HS-5 (cell line): ENCODE measurements around the gene ADARB1.

Experiments used
- DNase-seq: peaks from one replicate; pipeline ENCODE4 v3.0.0-alpha.2; 2012; ENCODE audit warnings: low read depth

Gene ADARB1

GRCh38 chr21:45172420-45172819 lies 98.0 kb downstream of the ADARB1 start:
- DNase-seq, result no peak

- DNase-seq, result no peak
Measured at GRCh38 chr21:45175326-45176095, 101.1 kb downstream of the ADARB1 start.

GRCh38 chr21:45176141-45176540 lies 101.8 kb downstream of the ADARB1 start:
- DNase-seq, result no peak

GRCh38 chr21:45177039-45177438 lies 102.7 kb downstream of the ADARB1 start:
- DNase-seq, result no peak

- no peak for DNase-seq
Measured at GRCh38 chr21:45178070-45178608, 103.8 kb downstream of the ADARB1 start.

- DNase-seq, result no peak
Measured at GRCh38 chr21:45178971-45179370, 104.6 kb downstream of the ADARB1 start.

GRCh38 chr21:45179568-45180245 lies 105.3 kb downstream of the ADARB1 start:
- DNase-seq, result no peak

GRCh38 chr21:45180246-45180599 lies 105.8 kb downstream of the ADARB1 start:
- no peak for DNase-seq

GRCh38 chr21:45182958-45183357 lies 108.6 kb downstream of the ADARB1 start:
- DNase-seq, result no peak

GRCh38 chr21:45183852-45184251 lies 109.5 kb downstream of the ADARB1 start:
- DNase-seq, result no peak

GRCh38 chr21:45184869-45185268 lies 110.5 kb downstream of the ADARB1 start:
- DNase-seq, result no peak

GRCh38 chr21:45186709-45187108 lies 112.3 kb downstream of the ADARB1 start:
- no peak for DNase-seq

- DNase-seq, result no peak
Measured at GRCh38 chr21:45187646-45188045, 113.3 kb downstream of the ADARB1 start.

GRCh38 chr21:45190013-45190412 lies 115.6 kb downstream of the ADARB1 start:
- DNase-seq, result no peak

- DNase-seq, result no peak
Measured at GRCh38 chr21:45192332-45192731, 118.0 kb downstream of the ADARB1 start.

GRCh38 chr21:45196620-45197019 lies 122.2 kb downstream of the ADARB1 start:
- DNase-seq, result no peak

GRCh38 chr21:45199201-45199600 lies 124.8 kb downstream of the ADARB1 start:
- no peak for DNase-seq

- DNase-seq, result no peak
Measured at GRCh38 chr21:45200031-45200430, 125.7 kb downstream of the ADARB1 start.

GRCh38 chr21:45200581-45201296 lies 126.4 kb downstream of the ADARB1 start:
- no peak for DNase-seq

GRCh38 chr21:45202344-45202743 lies 128.0 kb downstream of the ADARB1 start:
- DNase-seq, result no peak

GRCh38 chr21:45202889-45203288 lies 128.5 kb downstream of the ADARB1 start:
- DNase-seq, result no peak

GRCh38 chr21:45203983-45204382 lies 129.6 kb downstream of the ADARB1 start:
- DNase-seq, result no peak

GRCh38 chr21:45204395-45204794 lies 130.0 kb downstream of the ADARB1 start:
- no peak for DNase-seq
